Measurements from ENCODE around the gene TRIM32.

The TRIM32 gene

DNA sequence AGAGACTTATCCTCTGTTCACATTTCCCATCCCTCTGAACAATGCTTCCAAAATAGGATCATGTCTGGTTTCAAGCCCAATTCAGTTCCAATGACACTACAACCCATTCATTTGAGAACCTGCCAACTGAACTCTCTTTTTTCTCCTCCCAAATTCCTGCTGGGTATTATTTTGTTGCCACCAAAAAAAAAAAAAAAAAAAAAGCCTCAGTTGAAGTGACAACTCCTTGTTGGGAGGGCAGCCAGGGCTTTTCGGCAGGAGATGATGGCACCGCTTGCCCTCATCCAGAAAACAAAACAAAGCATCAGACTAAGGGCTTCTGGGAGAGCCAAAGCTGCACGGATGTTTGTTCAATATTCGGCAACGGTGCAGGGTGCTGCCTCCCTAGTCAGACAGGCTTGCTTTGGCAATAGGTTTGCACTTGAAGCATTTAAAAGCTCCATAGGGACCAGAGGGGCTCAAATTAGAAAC, 30.6 kb upstream of the TRIM32 start (continued):
- TF ChIP-seq ZBTB11 (tag by site-specific recombination; conservative IDR thresholded peaks at IDR 0.05; ENCODE audit: low read depth): no peak
- TF ChIP-seq, protein P1, sequence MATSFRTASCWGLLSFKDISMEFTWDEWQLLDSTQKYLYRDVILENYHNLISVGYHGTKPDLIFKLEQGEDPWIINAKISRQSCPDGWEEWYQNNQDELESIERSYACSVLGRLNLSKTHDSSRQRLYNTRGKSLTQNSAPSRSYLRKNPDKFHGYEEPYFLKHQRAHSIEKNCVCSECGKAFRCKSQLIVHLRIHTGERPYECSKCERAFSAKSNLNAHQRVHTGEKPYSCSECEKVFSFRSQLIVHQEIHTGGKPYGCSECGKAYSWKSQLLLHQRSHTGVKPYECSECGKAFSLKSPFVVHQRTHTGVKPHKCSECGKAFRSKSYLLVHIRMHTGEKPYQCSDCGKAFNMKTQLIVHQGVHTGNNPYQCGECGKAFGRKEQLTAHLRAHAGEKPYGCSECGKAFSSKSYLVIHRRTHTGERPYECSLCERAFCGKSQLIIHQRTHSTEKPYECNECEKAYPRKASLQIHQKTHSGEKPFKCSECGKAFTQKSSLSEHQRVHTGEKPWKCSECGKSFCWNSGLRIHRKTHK (tag by site-specific recombination; IDR thresholded peaks at IDR 0.05): no peak
- TF ChIP-seq ZNF529 (tag by site-specific recombination; IDR thresholded peaks at IDR 0.05; ENCODE audit: insufficient replicate concordance): no peak
- no peak for TF ChIP-seq ZNF148 (tag by site-specific recombination; IDR thresholded peaks at IDR 0.05; ENCODE audit: borderline replicate concordance)
- TF ChIP-seq ZNF350 (tag by site-specific recombination; IDR thresholded peaks at IDR 0.05): no peak
- no peak for TF ChIP-seq ZNF10 (tag by site-specific recombination; IDR thresholded peaks at IDR 0.05)
- TF ChIP-seq, protein P2, sequence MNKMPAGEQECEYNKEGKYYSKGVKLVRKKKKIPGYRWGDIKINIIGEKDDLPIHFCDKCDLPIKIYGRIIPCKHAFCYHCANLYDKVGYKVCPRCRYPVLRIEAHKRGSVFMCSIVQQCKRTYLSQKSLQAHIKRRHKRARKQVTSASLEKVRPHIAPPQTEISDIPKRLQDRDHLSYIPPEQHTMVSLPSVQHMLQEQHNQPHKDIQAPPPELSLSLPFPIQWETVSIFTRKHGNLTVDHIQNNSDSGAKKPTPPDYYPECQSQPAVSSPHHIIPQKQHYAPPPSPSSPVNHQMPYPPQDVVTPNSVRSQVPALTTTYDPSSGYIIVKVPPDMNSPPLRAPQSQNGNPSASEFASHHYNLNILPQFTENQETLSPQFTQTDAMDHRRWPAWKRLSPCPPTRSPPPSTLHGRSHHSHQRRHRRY (tag by site-specific recombination; IDR thresholded peaks at IDR 0.05): no peak
- TF ChIP-seq SCRT1 (tag by site-specific recombination; IDR thresholded peaks at IDR 0.05; ENCODE audit: borderline replicate concordance): no peak
- no peak for TF ChIP-seq ZNF138 (tag by site-specific recombination; IDR thresholded peaks at IDR 0.05; ENCODE audit: borderline replicate concordance)
- no peak for TF ChIP-seq ZBTB48 (tag by site-specific recombination; IDR thresholded peaks at IDR 0.05)
- TF ChIP-seq ZNF664 (tag by site-specific recombination; IDR thresholded peaks at IDR 0.05): no peak
- TF ChIP-seq ZFP69B (tag by site-specific recombination; IDR thresholded peaks at IDR 0.05): no peak
- no peak for TF ChIP-seq ZNF223 (tag by site-specific recombination; IDR thresholded peaks at IDR 0.05)

DNA sequence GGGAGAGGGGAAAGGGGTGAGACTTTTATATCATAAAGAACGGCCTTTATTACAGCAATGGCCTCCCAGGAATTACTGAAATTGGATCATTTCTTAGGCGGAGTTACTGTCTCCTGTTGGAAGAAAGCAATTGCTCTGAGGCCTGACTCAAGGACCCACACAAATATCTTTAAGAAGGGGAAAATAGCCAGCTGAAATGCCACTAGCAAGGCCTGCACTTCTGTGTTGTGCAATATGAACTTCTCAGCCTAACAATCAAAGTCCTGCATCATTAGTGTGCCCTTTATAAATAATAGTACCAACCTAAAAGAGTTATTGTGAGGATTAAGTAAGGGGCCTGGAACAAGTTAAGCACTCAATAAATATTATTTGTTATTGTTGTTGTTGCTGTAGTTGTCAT, 30.1 kb upstream of the TRIM32 start:
- ChIA-PET POLR2A (no interaction called here), CTCF (interaction anchor here (0.5 to 0.7 kb wide), 2 partner anchors 22 to 584 kb away, joined by 3 to 4 read pairs; no protein-coding TSS in a partner anchor)
- H3K9me3 ChIP-seq (ENCODE audit: control insufficient read depth, insufficient read depth, low read depth, low read length): no peaks in the 10 kb centered on the region
- no peak overlapping the region for H3K27ac ChIP-seq (ENCODE audit: extremely low read depth, low read depth, low read length)
- H3K4me1 ChIP-seq (ENCODE audit: control insufficient read depth, insufficient read depth, low read length): no peaks in the 10 kb centered on the region
- H3K36me3 ChIP-seq (ENCODE audit: control insufficient read depth in 2 of 2, insufficient read depth in 1 of 2, low read length in 2 of 2): no peaks in the 10 kb centered on the region
- H3K4me3 ChIP-seq (ENCODE audit: low read depth, low read length): no peak overlapping the region
- no peak for TF ChIP-seq ZNF202 (tag by site-specific recombination; IDR thresholded peaks at IDR 0.05; ENCODE audit: borderline replicate concordance)
- TF ChIP-seq PRDM2 (tag by site-specific recombination; IDR thresholded peaks at IDR 0.05; ENCODE audit: borderline replicate concordance): no peak
- no peak for TF ChIP-seq ZSCAN16 (tag by site-specific recombination; IDR thresholded peaks at IDR 0.05)
- TF ChIP-seq ZEB2 (tag by site-specific recombination; IDR thresholded peaks at IDR 0.05): no peak
- no peak for TF ChIP-seq ZNF416 (tag by site-specific recombination; IDR thresholded peaks at IDR 0.05)
- TF ChIP-seq SP2 (tag by site-specific recombination; IDR thresholded peaks at IDR 0.05): no peak
- no peak for TF ChIP-seq ZBTB44 (tag by site-specific recombination; IDR thresholded peaks at IDR 0.05)

All from HEK293 (cell line).